Jurkat, Clone E6-1 (cell line): Measurements from ENCODE around the gene SNUPN.

ENCODE experiments used
- DNase-seq: peaks from one replicate; pipeline ENCODE4 v3.0.0-alpha.2; 2011; ENCODE audit warnings: low read depth, low spot score
- H3K4me3 ChIP-seq: 2 replicates; pipeline ENCODE4 v1.5.1; 2011; ENCODE audit warnings: mild to moderate bottlenecking, low read length, control low read depth, moderate library complexity

SNUPN gene

GRCh38 chr15:75656331-75656730 is 30.8 kb upstream of the SNUPN start:
- no peak for DNase-seq
- no peak overlapping the region for H3K4me3 ChIP-seq

GRCh38 chr15:75655931-75656330 is 30.4 kb upstream of the SNUPN start:
- no peak overlapping the region for H3K4me3 ChIP-seq
- no peak for DNase-seq

GRCh38 chr15:75654201-75654907 is 28.8 kb upstream of the SNUPN start:
- H3K4me3 ChIP-seq: no peak overlapping the region
- no peak for DNase-seq

GRCh38 chr15:75653347-75653913 is 27.9 kb upstream of the SNUPN start:
- no peak overlapping the region for H3K4me3 ChIP-seq
- DNase-seq: no peak

GRCh38 chr15:75651810-75652543 is 26.5 kb upstream of the SNUPN start:
- H3K4me3 ChIP-seq: no peak overlapping the region
- DNase-seq: no peak

GRCh38 chr15:75650908-75651809 is 25.6 kb upstream of the SNUPN start:
- no peak overlapping the region for H3K4me3 ChIP-seq
- DNase-seq: no peak

- H3K4me3 ChIP-seq: no peak overlapping the region
- DNase-seq: no peak
These were observed 24.3 kb upstream of the SNUPN start for GRCh38 chr15:75649848-75650247.

- DNase-seq: no peak
- H3K4me3 ChIP-seq: no peak overlapping the region
These were observed 23.7 kb upstream of the SNUPN start for GRCh38 chr15:75649045-75649761.

- DNase-seq: no peak
- peak overlapping the region; percentile 62 for H3K4me3 ChIP-seq
These were observed 22.9 kb upstream of the SNUPN start for GRCh38 chr15:75648156-75649000.

GRCh38 chr15:75647370-75648155 is 22.0 kb upstream of the SNUPN start, which contains the start of gene SNX33:
SNX33 (plus strand) TSS chr15:75647912; CDS start chr15:75649103, 1,191 bp downstream.
- peak within 1 kb of the TSS; percentile 62 for H3K4me3 ChIP-seq

GRCh38 chr15:75646944-75647364 is 21.4 kb upstream of the SNUPN start:
- DNase-seq: no peak
- peak overlapping the region; percentile 62 for H3K4me3 ChIP-seq

More at GRCh38 chr15:75647370-75648155, 22.0 kb upstream of the SNUPN start, which contains the start of gene SNX33:
- no peak for DNase-seq

GRCh38 chr15:75646112-75646943 is 20.8 kb upstream of the SNUPN start:
- DNase-seq: no peak
- no peak overlapping the region for H3K4me3 ChIP-seq

GRCh38 chr15:75644376-75644775 is 18.9 kb upstream of the SNUPN start:
- H3K4me3 ChIP-seq: no peak overlapping the region
- no peak for DNase-seq

GRCh38 chr15:75641603-75642002 is 16.1 kb upstream of the SNUPN start:
- DNase-seq: no peak
- H3K4me3 ChIP-seq: no peak overlapping the region

- H3K4me3 ChIP-seq: no peak overlapping the region; the same call in 1 of the 2 replicates
- DNase-seq: no peak
These were observed 15.6 kb upstream of the SNUPN start for GRCh38 chr15:75641179-75641503.

GRCh38 chr15:75640483-75641178 is 15.1 kb upstream of the SNUPN start:
- DNase-seq: peak; percentile 87
- H3K4me3 ChIP-seq: peak overlapping the region; percentile 66
